ENCODE measurements around the gene PTOV1.

The PTOV1 gene

GRCh38 chr19:49892716-49893115 lies 41.8 kb downstream of the PTOV1 start:
- TF ChIP-seq, protein P1, sequence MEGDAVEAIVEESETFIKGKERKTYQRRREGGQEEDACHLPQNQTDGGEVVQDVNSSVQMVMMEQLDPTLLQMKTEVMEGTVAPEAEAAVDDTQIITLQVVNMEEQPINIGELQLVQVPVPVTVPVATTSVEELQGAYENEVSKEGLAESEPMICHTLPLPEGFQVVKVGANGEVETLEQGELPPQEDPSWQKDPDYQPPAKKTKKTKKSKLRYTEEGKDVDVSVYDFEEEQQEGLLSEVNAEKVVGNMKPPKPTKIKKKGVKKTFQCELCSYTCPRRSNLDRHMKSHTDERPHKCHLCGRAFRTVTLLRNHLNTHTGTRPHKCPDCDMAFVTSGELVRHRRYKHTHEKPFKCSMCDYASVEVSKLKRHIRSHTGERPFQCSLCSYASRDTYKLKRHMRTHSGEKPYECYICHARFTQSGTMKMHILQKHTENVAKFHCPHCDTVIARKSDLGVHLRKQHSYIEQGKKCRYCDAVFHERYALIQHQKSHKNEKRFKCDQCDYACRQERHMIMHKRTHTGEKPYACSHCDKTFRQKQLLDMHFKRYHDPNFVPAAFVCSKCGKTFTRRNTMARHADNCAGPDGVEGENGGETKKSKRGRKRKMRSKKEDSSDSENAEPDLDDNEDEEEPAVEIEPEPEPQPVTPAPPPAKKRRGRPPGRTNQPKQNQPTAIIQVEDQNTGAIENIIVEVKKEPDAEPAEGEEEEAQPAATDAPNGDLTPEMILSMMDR (IDR thresholded peaks at IDR 0.05; ENCODE audit: extremely low read depth, missing control alignments): no peak
- no peak for DNase-seq (ENCODE audit: low spot score)

- TF ChIP-seq, protein P1 (IDR thresholded peaks at IDR 0.05; ENCODE audit: extremely low read depth, missing control alignments): no peak
- no peak for DNase-seq (ENCODE audit: low spot score)
Observed at GRCh38 chr19:49894011-49894664, 43.2 kb downstream of the PTOV1 start.

DNA sequence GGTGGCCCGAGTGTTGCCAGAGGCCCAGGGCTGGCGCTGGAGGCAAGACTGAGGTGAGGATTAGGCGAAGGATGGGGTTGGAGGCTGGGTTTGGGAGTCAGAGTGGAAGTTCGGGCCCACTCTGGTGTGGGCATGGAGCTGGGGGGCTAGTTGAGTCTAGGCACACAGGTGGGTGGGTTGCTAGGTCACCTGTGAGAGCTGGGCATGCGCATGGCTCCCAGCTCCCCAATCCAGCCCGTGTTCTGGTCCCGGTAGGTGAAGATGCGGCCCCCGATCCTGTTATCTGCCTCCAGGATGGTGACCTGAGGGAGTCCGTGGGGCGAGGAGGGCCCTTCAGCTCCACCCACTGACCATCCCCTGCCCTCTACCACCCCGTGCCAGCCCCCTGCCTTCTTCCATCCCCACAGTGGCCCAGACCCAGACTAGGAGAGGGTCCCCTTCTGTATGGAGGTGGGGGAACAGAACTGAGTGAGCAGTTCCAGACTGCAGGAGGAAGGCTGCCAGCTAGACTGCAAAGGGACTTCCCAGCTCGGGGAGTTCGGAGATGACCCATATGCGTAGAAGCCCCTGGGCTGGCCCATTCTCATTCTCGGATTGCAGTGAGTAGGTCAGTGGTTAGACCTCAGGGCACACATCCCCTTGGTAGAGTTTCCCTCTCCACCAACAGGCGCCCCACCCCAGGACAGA lies 44.1 kb downstream of the PTOV1 start:
- TF ChIP-seq, protein P1 (IDR thresholded peaks at IDR 0.05; ENCODE audit: extremely low read depth, missing control alignments): no peak
- peak; percentile 61 for DNase-seq (ENCODE audit: low spot score)

GRCh38 chr19:49895566-49896297 lies 44.8 kb downstream of the PTOV1 start:
- TF ChIP-seq, protein P1 (IDR thresholded peaks at IDR 0.05; ENCODE audit: extremely low read depth, missing control alignments): no peak
- DNase-seq (ENCODE audit: low spot score): no peak

GRCh38 chr19:49896863-49897621 lies 46.1 kb downstream of the PTOV1 start, which contains the start of gene IL4I1:
IL4I1 (minus strand) TSS chr19:49896887; CDS start chr19:49896160, 727 bp downstream.
- TF ChIP-seq, protein P1 (IDR thresholded peaks at IDR 0.05; ENCODE audit: extremely low read depth, missing control alignments): no peak
- peak; percentile 78 for DNase-seq (ENCODE audit: low spot score)

DNA sequence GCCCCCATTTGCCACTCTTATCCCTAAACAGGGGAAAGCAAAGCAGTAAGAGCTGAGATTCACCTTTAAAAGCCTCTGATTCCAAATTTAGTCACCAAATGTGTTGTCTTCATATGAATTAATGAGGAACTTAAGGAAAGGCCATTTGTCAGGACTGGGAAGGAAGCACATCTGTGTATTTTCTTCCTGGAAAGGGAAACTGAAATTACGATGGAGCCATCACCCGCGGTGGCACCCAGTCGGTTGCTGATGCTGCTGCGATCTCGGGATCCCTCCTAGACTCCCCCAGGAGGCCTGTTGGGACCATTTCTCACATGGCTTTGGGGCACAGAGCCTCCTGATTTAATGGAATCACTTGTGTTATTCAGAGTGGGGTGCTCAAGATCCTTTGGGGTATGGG lies 53.2 kb downstream of the PTOV1 start:
- no peak for DNase-seq (ENCODE audit: low spot score)
- TF ChIP-seq, protein P1 (IDR thresholded peaks at IDR 0.05; ENCODE audit: extremely low read depth, missing control alignments): no peak

Data from GM20000 (cell line).